ENCODE measurements around the gene TEX51.

Gene TEX51

GRCh38 chr2:126898636-126899035, at the start of gene TEX51:
TSS of gene TEX51 (plus strand) at chr2:126898890. CDS start at chr2:126898919, 29 bp downstream.
- no peak for DNase-seq (ENCODE audit: low read depth in 2 of 2, low spot score in 1 of 2)

GRCh38 chr2:126849054-126849453, 49.6 kb upstream of the TEX51 start:
- no peak for DNase-seq (ENCODE audit: low read depth in 2 of 2, low spot score in 1 of 2)

GRCh38 chr2:126849486-126849885, 49.2 kb upstream of the TEX51 start:
- no peak for DNase-seq (ENCODE audit: low read depth in 2 of 2, low spot score in 1 of 2)

- no peak for DNase-seq (ENCODE audit: low read depth in 2 of 2, low spot score in 1 of 2)
Measured at GRCh38 chr2:126849991-126850535, 48.6 kb upstream of the TEX51 start.

GRCh38 chr2:126850940-126851339, 47.8 kb upstream of the TEX51 start:
- DNase-seq (ENCODE audit: low read depth in 2 of 2, low spot score in 1 of 2), result no peak

- no peak for DNase-seq (ENCODE audit: low read depth in 2 of 2, low spot score in 1 of 2)
Measured at GRCh38 chr2:126851756-126852155, 46.9 kb upstream of the TEX51 start.

- no peak for DNase-seq (ENCODE audit: low read depth in 2 of 2, low spot score in 1 of 2)
Measured at GRCh38 chr2:126852361-126852760, 46.3 kb upstream of the TEX51 start.

GRCh38 chr2:126855606-126856005, 43.1 kb upstream of the TEX51 start:
- no peak for DNase-seq (ENCODE audit: low read depth in 2 of 2, low spot score in 1 of 2)

- no peak for DNase-seq (ENCODE audit: low read depth in 2 of 2, low spot score in 1 of 2)
Measured at GRCh38 chr2:126856403-126856802, 42.3 kb upstream of the TEX51 start.

- DNase-seq (ENCODE audit: low read depth in 2 of 2, low spot score in 1 of 2), result no peak
Measured at GRCh38 chr2:126857502-126857901, 41.2 kb upstream of the TEX51 start.

- DNase-seq (ENCODE audit: low read depth in 2 of 2, low spot score in 1 of 2), result no peak
Measured at GRCh38 chr2:126858013-126858412, 40.7 kb upstream of the TEX51 start.

- DNase-seq (ENCODE audit: low read depth in 2 of 2, low spot score in 1 of 2), result no peak
Measured at GRCh38 chr2:126858436-126858835, 40.3 kb upstream of the TEX51 start.

- no peak for DNase-seq (ENCODE audit: low read depth in 2 of 2, low spot score in 1 of 2)
Measured at GRCh38 chr2:126858991-126859390, 39.7 kb upstream of the TEX51 start.

GRCh38 chr2:126859631-126860030, 39.1 kb upstream of the TEX51 start:
- DNase-seq (ENCODE audit: low read depth in 2 of 2, low spot score in 1 of 2), result no peak

- no peak for DNase-seq (ENCODE audit: low read depth in 2 of 2, low spot score in 1 of 2)
Measured at GRCh38 chr2:126860385-126860784, 38.3 kb upstream of the TEX51 start.

GRCh38 chr2:126862730-126863129, 36.0 kb upstream of the TEX51 start:
- no peak for DNase-seq (ENCODE audit: low read depth in 2 of 2, low spot score in 1 of 2)

- DNase-seq (ENCODE audit: low read depth in 2 of 2, low spot score in 1 of 2), result no peak
Measured at GRCh38 chr2:126863336-126864015, 35.2 kb upstream of the TEX51 start.

- DNase-seq (ENCODE audit: low read depth in 2 of 2, low spot score in 1 of 2), result no peak
Measured at GRCh38 chr2:126864861-126865260, 33.8 kb upstream of the TEX51 start.

GRCh38 chr2:126866451-126866850, 32.2 kb upstream of the TEX51 start:
- no peak for DNase-seq (ENCODE audit: low read depth in 2 of 2, low spot score in 1 of 2)

GRCh38 chr2:126874961-126875360, 23.7 kb upstream of the TEX51 start:
- DNase-seq (ENCODE audit: low read depth in 2 of 2, low spot score in 1 of 2), result no peak

GRCh38 chr2:126876631-126877030, 22.1 kb upstream of the TEX51 start:
- no peak for DNase-seq (ENCODE audit: low read depth in 2 of 2, low spot score in 1 of 2)

GRCh38 chr2:126877041-126877440, 21.6 kb upstream of the TEX51 start:
- no peak for DNase-seq (ENCODE audit: low read depth in 2 of 2, low spot score in 1 of 2)
